ENCODE measurements around the gene TARBP2.

TARBP2 gene

DNA sequence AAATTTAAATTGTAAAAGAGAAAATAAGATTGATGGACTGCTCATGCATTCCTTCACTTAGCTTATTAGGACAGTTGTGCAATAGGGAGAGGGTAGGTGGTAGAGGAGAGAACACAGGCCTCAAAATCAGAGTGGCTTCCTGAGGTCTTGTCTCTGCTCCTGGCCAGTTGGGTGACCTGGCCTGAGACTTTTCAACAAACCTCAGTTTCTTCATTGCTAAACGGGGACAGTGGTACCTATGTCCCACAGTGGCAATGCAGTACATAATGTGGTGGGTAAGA is 4.4 kb upstream of the TARBP2 start:
- no peak for DNase-seq

DNA sequence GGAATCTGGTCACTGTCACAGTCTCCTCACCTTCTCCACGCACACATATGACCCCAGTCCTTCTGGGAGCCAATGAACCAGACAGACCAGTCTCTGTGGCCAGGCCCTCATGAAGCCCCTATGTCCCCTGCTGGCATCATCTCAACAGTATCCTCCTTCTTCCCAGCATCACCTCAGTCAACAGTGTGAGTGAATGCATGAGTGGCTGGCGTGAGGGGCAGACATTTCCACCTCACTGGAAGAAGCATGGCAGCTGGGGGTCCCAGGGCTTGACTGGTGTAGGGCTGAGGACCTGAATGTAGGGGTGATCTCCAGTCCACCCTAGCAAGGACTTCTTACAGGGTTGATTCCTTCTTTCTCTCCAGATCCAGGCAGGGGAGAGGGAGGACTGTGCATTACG is 3.6 kb upstream of the TARBP2 start:
- no peak for DNase-seq

DNA sequence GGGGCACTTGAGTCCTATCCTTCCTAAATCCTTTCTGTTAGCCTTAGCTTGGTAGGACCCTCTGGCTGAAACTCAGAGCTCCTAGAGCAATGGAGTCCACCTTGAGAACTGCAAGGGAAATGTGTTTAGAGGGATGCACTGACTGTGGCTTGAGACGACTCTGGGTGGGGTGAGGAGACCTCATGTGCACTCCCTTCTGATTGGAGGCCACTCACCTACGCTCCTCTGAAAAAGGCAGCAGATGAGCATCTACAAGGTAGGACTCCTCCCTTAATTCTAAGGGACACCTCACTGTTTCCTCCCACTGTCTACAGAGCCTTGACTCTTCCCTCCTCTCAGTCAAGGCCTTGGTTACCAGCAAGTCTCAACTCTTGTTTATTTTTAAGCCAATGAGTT is 2.9 kb upstream of the TARBP2 start:
- DNase-seq = no peak

DNA sequence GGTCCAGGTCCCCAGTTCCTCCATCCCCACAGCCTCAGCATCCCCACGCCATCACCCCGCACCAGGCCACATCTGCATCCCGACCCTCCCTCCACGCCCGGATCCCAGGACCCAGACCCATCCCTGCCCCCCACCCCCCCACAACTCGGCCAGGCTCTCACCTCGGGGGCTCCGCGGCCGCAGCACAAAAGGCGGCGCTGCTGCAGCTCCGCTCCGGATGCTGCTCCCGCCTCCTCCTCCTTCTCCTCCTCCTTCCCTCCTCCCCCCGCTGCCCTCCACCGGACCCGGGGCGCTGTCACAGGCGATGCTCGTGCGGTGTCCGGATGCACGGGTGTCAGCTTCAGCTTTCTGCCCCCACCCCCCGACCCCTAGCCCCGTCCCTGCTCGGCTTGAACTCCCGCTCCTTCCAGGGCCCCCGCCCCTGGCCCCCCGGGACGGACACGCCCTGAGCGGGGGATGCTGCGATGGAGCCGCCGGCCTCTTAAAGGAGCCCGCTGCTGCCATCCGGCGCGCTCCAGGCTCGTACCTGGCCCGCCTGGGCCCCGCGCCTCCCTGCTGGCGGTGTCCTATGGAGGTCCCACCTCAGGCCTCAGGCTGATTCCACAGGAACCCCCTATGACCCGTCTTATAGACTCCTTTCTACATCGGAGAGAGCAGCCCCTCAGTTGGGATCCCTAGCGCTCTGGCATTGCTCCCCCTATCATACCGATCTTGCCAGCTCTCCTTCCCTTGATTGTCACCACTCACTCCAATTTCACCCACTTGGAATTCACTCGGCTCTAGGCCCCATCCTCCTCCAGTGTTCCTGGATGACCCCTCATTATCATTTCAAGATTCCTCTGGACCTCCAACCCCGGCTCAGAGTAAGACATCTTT is 1.6 kb upstream of the TARBP2 start, which contains the start of gene MAP3K12:
MAP3K12 (minus strand) TSS at position 193 of the 876 bp plus-strand sequence. CDS start 12,067 bp downstream, outside the sequence.
- DNase-seq = peak; percentile 32

DNA sequence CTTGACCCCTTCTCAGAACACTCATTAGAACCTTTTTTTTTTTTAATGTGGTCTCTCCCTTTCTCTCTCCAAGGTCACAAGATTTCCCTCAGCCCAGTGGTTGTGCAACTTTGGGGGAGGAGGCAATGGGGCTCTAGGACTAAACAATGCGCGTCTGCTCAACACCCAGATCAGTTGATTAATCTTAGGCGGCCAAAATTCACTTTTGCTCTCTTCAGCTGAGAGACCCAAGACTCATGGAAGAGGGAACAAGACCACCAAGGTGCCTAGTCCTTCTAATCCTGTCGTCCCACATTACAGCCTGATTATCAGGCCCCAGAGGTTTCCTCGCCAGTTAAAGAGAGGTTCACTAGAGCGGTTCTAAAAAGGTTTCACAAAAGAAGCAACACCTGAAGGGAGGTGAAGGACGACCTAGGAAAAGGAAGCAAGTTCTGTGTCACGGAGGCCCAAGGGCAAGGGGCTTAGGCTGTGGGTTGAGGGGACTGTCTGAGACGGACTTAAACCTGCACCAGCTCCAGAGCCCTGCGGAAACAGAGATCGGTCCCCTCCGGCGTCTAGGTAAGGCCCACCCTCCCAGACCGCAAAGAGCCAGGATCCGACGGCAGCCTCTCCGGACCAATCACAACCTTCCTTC is 824 bp upstream of the TARBP2 start:
- DNase-seq = no peak

- DNase-seq = no peak
Measured at GRCh38 chr12:53501615-53502181, 615 bp downstream of the TARBP2 start.

- no peak for DNase-seq
Measured at GRCh38 chr12:53502331-53502730, 1.2 kb downstream of the TARBP2 start.

GRCh38 chr12:53502983-53503728 is 2.1 kb downstream of the TARBP2 start:
- no peak for DNase-seq

- DNase-seq = no peak
Measured at GRCh38 chr12:53504004-53504920, 3.2 kb downstream of the TARBP2 start.

DNA sequence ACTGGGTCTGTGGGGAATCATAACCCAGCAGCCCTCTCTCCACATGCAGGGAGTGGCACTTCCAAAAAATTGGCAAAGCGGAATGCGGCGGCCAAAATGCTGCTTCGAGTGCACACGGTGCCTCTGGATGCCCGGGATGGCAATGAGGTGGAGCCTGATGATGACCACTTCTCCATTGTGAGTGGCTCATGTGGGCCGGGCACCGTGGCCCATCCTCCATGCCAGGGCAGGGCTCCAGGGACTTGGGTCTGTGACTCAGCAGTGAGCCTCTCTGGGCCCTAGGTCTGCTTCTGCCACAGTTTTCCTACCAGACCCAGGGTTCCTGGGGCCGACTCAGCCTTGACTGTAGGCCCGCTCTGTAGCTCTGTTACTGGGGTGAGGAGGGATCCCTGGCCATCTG is 4.0 kb downstream of the TARBP2 start:
- DNase-seq = no peak

DNA sequence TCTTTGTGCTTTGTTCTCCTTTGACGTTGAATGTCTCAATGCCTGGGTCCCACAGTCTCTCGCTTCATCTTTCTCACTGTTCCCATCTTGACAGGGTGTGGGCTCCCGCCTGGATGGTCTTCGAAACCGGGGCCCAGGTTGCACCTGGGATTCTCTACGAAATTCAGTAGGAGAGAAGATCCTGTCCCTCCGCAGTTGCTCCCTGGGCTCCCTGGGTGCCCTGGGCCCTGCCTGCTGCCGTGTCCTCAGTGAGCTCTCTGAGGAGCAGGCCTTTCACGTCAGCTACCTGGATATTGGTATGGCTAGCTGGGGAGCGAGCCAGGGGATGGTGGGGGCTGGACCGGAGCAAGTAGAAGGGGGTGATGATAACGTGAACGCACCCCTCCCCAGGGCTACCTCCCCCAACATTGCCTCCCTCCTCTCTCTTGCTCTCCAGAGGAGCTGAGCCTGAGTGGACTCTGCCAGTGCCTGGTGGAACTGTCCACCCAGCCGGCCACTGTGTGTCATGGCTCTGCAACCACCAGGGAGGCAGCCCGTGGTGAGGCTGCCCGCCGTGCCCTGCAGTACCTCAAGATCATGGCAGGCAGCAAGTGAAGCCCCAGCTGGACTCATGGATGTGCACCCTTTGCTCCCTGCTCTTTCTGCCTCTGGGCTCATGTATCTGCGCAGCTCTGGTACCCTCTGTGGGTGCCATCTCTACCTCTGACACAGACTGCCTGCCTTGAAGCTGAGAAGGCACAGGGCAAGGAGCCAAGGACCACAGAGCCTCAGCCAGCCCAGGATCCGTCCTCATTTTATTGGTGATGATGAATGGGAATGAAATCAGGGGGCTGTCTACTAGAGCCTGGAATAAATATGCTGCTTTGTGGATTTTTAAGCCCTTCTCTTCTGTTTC is 4.7 kb downstream of the TARBP2 start:
- no peak for DNase-seq

GRCh38 chr12:53506450-53506785 is 5.3 kb downstream of the TARBP2 start:
- no peak for DNase-seq

DNA sequence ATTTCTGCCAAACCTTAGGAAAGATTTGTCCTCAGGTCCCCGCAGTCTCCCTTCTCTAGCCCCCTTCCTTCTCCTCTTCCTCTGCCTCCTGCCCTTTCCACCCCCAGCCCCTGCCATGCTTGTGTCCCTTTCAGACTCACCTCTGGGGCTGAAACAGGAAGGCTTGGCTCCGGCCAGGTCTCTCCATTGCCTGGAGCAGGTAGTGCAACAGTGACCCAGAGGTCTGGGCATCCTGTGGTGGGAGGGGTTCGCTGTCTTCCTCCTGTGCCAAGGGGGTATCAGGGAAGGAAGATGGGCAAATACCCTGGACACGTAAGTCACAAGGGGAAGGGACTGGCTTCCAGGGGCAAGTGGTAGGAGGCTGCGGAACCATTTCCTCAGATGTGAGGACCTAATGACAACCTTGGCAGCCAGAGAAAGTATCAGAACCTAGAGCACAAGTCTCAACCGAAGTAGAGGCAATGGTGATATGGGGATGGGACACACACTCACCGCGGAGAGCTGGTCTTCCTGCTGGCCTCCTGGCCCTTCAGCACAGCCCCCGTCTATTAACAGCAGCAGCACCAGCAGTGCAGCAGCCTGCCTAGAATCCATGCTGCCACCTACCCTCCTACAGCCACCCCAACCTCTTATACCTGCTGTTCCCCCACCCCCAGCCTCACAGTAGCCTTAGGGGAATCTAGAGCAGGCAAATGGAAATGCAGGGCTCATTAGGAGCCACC is 6.0 kb downstream of the TARBP2 start, which contains the start of gene NPFF:
NPFF (minus strand) TSS at position 604 of the 722 bp plus-strand sequence; CDS start at position 594, 10 bp downstream.
- DNase-seq = no peak

- no peak for DNase-seq
Measured at GRCh38 chr12:53507603-53507885, 6.5 kb downstream of the TARBP2 start.

DNA sequence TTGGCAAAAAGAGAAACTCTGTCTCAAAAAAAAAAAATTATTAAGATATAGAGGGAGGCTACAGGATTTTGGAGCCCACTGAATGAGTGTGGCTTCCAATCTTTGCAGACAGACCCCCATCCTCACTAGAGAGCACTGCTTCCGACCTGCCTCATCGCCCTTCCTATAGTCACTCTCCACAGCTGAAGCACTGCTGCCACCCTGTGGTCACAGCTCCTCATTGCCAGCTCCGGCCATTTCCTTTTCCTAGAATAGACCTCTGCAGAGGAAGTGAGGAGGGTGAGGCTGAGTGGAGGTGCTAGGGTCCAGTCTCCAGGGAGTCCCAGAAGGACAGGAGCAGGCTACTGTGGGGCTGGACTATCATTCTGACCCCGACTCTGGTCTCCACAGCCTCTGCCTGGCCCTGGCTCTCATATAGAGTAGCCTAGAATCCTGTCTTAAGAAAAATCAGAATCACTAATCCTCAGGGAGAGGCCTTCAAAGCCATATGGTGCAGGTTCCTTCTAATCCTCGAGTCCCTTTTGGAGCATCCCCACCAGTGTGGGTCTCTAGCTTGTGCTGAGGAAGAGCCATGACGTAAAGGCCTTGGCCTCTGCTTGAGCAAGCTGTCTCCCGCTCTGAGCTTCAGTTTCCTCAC is 7.6 kb downstream of the TARBP2 start:
- DNase-seq = peak; percentile 64

- no peak for DNase-seq
Measured at GRCh38 chr12:53510181-53510812, 9.2 kb downstream of the TARBP2 start.

DNA sequence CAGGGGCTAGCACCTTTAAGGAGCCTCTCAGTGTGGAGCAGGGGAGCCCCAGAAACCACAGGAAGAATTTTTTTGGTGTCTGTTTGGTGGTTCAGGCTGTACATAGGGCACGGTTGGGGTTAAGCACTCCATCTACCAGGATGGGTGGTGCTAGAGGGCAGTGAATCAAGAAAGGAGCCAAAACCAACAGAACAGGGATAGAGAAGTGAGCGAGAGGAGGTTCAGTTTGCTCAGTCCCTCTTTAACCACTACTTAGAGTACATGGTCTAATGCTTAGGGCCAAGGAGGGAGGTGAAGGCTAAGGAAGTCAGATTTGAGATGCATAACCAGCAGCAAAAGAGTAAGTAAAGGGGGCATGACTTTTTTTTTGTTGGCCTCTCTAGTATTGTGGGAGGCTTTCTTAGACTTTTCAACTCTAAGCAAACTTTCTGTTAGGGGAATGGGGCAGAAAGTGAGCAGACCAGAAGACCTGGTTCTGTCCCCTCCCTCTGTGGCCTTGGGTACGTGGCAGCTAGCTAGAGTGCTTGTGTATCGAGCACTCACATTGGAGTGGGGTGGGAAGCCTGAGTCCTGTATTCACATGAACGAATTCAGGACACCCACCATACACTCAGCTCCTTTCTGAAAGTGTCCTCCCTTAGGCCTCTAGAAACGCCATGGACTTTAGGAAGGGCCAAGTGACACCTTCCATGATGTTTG is 12.8 kb downstream of the TARBP2 start:
- no peak for DNase-seq

DNA sequence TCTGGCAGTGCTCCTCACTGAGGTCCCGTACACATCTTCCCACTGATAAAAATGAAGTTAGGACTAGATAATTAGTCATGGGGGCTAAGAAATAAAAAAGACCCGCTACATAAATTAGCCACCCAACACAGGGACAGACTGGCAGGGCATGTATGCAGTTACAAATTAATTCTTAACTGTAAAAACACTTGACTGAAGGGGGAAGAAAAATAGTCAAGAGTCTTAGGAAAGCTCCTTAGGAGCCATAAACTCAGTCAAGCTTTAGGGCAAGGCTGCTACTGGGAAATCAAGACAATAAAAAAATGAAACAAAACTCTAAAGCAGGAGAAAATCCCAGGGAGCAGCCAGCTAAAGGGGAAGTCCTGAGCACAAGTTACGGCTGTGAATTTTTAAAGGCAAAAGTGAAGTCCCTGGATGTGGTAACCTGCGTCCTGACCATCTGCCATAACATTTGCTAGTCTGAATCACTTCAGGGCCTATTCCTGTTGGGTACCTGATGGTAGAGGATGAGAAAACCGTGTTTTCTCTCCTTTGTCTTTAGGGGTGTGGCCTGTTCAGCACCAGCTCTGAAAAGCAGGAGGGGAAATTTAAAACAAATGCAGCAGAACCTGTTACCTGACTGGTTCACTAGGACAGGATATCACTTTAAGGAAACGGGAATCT is 13.7 kb downstream of the TARBP2 start:
- DNase-seq = no peak

- no peak for DNase-seq
Measured at GRCh38 chr12:53515291-53515680, 14.2 kb downstream of the TARBP2 start.

Data from GDM1 (cell line).